Activated naive CD4-positive, alpha-beta T cell (primary cell): ENCODE measurements around the gene SLC38A3.
"Not testable (repeated sequence)": the region's sequence is repeated elsewhere in the genome, so short reads cannot be mapped to it uniquely, and the experiment has no call there.

Experiments
- DNase-seq, 4 experiments: peaks; one replicate each; lab custom pipeline; 2025; lab: John Stamatoyannopoulos, UW

Gene SLC38A3

DNA sequence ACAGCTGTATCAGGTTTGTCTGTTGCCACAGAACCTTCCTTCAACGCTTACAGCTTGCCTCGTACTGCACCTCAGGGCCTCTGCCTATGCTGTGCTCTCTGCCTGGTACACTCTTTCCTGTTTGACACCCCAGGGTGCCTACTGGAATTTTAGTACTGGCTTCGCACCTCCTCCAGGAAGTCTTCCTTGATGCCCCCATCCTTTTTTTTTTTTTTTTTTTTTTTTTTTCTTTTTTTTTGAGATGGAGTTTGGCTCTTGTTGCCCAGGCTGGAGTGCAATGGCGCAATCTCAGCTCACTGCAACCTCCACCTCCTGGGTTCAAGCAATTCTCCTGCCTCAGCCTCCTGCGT is 6.3 kb downstream of the SLC38A3 start:
- DNase-seq: not testable (repeated sequence)

DNA sequence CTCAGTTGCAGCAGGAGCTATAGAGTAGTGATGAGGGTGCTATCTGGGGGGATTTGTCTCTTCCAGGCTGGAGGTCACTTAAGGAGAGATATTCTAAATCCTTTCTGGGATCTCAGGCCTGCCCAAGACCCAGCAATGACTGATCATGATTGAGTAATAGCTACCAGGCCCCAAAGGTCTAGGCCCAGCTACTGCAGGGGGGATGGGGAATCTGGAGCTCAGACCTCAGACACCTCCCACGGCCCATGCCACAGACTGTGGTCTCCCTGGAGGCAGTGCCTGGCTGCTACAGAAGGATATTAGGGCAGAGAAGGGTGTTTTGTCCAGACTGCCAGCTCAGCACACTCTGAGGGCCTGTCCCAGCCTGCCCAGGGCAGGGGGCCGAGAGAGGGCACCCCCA is 6.9 kb downstream of the SLC38A3 start:
- DNase-seq: no peak

DNA sequence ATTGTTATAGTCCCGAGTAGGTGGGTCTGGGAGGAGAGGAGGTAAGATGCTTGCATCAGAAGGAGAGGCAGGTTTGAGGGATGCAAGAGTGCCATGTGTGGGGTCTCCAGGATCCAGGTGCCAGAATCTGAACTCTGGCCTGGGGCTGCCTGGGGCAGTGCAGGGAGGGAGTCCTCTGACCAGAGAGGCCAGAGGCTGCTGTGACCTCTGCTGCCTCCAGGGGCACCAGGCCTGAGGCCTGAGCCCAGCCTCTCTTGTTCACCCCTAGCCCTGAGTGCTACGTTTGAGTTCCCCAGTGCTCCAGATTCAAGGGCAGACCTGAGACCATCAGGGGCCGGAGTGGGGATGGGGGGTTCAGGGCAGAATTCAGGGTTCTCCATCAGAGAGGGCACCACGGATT is 7.4 kb downstream of the SLC38A3 start:
- DNase-seq: no peak

DNA sequence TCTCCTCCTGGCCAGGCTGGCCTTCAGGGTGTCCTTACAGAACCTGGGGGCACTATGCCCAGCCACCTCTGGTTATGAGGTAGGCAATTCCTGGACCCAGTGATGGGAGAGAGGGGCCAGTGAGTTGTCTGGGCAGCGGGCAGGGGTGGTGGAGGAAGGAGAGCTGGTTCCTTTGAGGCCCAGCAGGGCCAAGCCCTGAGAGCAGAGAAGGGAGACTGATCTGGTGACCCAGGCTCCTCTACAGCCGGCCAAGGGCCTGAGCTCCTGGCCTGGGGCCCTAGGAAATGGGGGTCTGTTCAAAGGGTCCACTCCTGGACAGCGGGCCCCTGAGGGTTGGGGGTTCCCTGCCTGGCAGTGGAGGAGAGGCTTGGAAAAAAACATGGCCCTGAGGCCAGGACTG is 7.9 kb downstream of the SLC38A3 start:
- no peak for DNase-seq

DNA sequence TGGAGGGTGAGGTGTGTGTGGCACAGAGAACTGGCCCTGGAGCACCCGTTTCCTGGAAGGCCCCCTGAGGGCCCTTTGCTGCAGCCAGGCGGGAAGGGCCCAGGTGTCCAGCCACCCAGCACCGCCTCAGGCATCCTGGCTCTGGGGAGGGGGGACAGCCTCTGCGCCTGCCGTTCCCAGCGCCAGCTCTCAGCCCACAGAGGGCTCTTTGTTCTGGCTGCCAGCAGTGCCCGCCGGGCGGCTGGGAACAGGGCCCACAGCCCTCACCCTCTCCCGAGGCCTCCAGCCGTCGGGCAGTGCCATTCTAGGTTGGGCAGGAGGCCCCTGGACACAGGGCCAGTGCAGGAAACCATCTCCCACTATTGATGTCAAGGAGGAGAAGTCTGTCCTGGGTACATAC is 8.3 kb downstream of the SLC38A3 start:
- no peak for DNase-seq

DNA sequence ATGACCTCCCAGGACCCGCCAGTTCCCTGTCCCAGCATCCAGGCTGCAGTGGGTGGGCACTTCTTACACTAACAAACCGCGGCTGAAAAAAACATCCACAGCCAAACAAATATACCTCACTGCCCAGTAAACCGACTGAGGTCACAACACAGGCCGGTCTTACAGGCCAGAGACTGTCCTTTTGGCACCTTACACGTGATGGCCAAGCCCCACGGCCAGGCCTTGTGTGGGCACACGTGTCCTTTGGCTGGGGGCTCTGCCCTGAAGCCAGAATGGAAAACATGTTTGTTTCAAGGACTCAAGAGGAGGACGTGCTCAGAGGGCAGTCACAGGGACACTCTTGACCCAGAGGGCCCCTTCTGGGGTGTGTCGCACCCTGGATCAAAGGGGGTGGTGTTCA is 9.8 kb downstream of the SLC38A3 start:
- DNase-seq: no peak

DNA sequence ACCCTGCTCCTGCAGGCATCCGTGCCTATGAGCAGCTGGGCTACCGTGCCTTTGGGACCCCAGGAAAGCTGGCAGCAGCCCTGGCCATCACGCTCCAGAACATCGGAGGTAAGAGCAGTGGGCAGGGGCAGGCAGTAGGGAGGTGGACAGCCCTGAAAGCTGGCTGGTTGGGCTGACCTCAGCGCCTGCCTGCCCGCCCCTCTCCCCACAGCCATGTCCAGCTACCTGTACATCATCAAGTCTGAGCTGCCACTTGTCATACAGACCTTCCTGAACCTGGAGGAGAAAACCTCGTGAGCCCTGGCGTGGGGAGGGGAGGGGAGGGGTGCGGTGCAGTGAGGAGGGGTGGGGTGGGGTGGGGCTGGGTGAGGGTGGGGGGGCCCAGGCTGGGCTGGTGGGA is 10.5 kb downstream of the SLC38A3 start:
- DNase-seq: no peak

DNA sequence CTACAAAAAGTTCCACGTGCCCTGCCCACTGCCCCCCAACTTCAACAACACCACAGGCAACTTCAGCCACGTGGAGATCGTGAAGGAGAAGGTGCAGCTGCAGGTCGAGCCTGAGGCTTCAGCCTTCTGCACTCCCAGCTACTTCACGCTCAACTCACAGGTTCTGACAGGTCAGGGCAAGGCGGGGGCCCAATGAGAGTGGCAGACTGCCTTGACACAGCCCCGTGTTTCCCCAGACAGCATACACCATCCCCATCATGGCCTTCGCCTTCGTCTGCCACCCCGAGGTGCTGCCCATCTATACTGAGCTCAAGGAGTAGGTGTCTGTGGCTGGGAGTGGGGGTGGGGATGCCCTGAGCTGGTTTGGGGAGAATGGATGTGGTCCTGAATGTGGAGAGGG is 12.6 kb downstream of the SLC38A3 start:
- DNase-seq: no peak

DNA sequence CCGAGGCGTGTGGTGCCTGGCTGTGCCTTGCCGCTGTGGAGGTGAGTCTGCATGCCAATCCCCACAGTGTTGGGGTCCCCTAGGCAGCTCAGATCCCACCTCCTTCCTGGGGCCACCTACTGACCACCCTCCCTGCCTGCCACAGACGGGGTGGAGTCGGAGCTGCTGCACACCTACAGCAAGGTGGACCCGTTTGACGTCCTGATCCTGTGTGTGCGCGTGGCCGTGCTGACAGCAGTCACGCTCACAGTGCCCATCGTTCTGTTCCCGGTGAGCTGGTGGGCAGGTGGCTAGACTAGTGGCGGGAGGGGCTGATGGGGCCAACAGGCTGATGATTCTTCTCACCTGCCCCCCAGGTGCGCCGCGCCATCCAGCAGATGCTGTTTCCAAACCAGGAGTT is 13.4 kb downstream of the SLC38A3 start:
- no peak for DNase-seq

DNA sequence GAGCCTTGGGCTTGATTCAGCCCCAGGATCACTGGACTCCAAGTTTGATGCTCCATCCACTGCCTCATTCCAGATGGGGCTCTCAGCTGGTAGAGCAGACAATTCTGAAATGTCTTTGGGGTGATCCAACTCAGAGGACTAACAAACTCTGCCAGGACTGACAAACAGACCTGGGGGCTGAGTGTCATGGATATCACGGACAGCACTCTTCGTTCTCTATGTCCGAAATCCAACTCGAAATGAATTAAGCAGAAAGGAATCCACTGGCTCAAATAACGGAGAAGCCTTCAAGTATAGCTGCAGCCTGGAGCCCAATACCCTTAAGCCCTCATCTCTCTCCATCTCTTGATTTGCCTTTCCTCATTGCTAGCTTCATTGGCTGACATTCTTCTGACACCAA is 14.2 kb downstream of the SLC38A3 start:
- DNase-seq: no peak

DNA sequence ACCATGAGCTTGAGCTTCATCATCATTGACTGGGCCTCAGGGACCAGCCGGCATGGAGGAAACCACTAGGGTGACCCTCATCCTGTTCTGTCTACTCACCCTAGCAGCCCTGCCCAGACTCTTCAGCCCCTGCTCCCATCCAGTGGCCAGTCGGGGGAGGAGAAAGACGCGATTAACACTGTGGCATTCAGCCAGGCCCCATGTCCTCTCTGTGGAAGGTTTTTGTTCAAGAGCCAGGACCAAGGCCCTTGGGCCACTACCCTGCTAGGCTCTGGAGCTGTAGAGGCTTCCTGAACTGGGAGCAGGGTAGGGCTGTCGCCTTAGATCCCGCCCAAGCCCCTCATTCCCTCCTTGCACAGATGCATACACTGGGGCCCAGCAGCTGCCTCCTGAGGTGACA is 15.0 kb downstream of the SLC38A3 start:
- DNase-seq: no peak

DNA sequence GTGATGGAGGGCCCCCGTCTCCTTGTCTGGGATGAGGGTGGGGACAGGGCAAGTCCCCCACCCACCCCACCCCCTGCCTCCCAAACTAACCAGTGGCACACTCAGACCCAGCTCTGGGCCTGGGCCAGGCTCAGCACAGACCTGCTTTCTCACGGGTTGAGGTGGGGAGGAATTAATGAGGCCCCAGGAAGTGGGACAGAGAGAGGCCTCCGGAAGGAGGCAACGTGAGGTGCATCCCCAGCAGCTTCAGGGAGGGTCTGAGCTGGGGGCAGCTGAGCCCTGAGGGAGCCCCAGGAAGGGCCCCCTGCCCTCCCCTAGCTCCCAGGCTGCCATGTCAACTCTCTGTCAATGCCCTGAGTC is 16.0 kb downstream of the SLC38A3 start:
- no peak for DNase-seq

DNA sequence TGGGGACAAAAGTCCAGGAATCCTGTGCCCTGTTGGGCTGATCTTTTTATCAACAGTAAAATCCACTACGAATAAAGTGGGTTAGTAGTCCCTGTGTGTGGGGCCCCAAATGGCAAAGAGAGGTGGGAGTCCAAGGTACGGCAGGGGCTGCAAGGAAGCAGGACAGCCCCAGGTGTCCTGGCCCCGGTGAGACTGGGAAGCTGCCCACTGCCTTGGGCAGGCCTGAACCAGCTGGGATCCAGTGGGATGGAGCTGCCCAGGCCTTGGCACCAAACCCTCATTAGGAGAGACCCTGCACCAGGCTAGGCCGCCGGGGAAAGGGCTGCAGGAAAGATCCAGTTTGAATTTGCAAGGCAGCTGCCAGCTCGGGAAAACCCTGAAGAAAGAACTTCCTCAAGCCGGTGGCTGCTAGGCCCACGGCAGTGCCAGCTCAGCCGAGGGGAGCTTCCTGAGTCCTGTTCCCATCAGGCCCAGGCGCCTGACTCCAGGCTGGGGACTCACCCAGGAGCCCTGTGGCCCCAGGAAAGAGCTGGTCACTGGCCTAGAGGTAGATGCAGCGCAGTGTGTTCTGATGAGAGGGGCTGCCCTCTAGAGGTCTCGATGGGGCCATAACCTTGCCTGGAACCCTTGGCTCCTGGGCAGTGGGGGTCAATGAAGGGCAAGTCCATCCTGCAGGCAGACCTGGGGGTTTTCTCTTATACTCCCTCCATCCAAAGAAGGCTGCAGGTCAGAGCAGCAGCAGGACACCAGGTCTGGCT is 16.5 kb downstream of the SLC38A3 start:
- DNase-seq: no peak

DNA sequence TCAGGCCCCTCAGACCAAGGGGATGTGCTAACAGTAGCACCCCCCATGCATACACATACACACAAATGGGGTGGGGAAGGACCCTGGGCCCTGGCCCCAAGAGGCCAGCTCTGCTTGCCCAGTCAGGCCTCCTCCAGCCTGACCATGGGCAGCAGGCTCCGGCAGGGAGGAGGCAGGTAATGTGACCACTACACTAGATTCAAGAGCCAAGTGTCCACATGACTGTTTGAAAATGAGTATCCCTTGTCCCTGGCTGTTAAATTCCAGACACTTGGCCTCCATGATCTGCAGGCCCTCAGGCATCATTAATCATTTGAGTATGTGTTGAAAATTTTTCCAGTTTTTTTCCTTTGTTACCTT is 17.1 kb downstream of the SLC38A3 start:
- DNase-seq: no peak

DNA sequence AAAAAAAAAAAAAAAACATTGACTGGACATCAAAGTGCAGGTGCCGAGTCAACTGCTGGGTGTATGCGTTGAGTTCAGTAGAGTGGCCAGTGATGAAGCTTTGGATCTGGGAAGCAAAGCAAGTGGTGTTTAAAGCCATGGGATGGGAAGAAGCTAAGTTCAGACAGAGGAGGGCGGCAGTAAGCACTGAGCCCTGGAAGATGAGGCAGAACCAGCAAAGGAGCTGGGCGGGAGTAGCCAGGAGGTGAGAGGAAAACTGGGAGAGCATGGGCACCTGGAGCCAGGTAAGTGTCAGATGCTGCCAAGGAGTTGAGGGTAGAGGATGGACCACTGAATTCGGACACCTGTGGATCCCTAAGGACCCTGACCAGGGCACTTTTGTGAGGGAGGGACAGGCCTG is 19.6 kb downstream of the SLC38A3 start:
- no peak for DNase-seq

DNA sequence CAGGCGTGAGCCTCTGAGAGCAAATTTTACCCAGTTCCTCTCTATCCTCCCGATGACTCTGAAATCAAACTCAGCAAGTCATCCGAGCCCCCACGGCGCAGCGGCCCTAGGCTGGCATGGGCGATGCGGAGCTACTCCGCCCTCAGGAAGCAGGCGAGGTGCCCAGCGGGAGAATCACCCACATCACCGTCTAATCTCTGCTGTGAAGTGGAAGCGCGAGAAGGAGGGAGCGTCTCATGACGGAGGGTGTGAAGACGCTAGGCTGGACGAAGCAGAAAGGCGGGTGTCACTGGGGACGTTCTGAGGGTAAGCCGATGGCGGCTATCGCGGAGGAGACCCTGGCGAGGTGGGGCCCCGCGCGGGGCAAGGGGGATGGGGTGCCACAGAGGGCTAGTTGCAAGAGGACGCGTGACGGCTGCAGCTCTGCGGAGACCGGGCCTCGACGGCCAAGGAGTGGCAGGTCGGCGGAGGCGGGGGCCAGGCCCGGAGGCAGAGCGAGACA is 21.9 kb downstream of the SLC38A3 start:
- peak in 3 of 4 experiments; percentile 37 to 45 (median 42) for DNase-seq

DNA sequence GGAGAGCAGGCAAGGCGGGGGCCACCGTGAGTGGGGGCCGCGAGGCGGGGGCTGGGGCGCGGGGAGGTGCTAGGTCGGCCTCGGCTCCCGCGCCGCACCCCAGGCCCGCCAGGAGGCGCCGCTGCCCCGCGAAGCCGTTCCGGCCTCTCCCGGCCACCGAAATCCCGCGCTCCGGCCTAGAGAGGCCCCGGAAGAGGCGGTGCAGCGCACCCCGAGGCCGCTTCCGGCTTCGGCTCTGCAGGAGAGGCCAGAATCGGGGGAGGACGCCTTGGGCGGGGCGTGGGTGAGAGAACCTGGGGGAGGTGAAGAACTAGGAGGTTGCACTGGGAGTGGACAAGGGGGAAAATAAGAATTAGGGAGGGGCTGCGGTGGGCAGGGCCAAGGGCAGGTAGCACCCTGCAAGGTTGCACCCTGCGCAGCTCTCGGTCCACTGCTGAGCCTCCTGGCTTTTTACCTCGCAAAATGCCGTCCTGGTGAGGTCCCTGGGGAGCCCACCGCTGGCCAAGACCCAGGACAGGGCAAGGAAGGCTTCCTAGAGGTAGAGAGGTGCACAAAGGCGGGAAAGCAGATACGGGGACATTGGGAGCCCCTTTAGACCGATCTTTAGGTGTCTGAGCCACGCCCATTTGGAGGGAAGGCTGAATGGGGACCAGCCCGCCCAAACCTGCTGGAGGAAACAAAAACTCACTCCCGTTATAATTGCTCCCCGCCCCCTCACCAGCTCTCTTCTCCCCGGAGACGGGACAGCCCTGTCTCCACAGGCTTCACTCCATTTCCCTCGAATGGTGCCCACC is 22.5 kb downstream of the SLC38A3 start:
- peak; percentile 61 to 92 (median 72) for DNase-seq

DNA sequence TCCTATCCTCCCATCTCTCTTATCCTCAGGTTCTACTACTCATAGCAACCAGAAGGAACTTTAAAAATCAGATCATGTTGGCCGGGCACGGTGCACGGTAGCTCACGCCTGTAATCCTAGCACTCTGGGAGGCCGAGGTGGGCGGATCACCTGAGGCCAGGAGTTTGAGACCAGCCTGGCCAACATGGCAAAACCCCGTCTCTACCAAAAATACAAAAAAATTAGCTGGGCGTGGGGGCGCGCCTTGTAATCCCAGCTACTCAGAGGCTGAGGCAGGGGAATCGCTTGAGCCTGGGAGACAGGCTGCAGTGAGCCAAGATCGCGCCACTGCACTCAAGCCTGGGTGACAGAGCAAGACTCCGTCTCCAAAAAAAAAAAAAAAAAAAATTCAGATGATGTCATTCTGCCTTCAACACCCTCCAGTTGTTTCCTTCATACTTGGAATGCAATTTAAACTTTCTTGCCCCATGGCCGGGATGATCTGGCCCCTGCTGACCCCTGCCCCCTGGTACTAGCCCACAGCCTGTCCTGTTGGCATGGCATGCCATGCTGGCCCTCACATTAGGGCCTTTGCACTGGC is 23.2 kb downstream of the SLC38A3 start:
- not testable (repeated sequence) for DNase-seq

DNA sequence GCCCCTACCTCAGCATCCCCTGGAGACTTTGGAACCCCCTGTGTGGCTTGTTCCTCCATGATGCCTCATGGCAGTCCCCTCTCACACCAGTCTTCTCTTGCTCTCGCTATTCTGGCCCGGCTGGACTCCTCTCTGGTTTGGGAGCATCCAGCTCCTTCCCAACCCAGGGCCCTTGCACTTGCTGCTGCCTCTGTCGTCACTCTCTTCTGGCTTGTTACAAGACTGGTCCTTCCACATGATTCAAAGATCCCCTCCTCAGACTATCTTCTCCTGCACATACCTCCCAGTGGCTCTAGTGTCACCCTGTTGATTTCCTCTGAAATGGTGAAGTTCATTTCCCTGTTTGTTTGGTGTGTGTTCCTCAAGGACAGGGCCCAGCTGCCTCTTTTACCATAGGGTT is 24.4 kb downstream of the SLC38A3 start:
- no peak for DNase-seq

DNA sequence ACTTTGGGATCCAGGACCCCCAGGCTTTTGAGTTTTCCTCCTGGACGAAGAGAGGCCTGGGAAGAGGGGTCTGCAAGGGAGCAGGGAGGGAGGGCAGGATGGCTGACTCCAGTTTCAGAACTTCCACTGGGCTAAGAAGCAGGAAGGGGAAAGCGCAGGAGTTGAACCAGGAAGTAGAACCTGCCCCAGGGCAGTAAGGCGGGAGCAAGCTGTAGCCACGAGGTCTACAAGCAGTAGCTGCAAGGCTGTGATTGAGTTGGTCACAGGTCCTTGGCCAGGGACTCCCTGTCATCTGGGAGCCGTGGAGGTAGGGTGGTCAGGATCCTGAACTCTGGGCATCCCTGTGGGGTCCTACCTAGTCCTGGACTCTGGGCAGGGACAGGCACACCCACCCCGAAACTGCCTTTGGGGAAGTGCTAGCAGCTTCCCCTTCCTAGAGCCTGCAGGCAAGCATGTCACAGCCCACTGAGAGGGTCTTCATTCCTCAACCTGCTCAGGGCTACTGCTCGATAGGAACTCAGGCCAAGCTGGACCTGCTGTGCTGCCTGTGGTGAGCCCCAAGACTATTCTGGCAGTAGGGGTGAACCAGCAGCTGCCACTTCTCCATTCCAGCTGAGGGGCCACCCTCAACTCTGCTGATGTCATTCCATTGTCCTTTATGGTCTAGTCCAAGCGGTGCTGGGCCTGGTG is 25.2 kb downstream of the SLC38A3 start:
- no peak for DNase-seq

DNA sequence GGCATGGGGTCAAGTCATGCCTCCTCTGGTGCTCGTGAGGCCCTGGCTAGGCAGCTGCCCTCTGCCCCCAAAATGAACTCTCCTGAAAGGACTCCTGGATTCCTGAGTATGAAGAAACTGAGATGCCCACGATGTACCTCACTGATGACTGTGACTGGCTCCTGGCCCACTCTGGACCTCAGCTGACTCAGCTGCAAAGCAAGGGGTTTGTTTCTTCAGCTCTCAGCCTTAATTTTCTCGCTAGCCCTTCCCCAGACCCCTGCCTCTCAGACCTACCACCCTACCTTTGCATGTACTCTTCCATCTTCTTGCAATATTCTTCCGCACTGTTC is 25.7 kb downstream of the SLC38A3 start:
- DNase-seq: no peak

DNA sequence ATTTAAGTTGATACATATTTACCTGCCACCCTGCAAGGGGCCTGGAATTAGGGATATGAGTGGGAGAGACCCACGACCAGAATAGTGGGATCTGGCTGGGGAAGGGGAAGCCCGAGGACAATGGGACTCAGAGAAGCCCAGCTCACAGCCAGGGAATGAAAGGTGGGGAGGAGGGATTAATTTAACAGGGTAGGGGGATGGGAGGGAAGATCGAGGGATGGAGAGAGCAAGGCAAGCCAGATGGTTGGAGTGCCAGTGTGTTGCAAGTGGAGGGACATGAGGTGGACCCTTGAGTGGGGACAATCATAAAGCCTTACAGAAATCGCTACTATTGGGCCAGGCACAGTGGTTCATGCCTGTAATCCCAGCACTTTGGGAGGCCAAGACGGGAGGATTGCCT is 26.5 kb downstream of the SLC38A3 start:
- no peak for DNase-seq

DNA sequence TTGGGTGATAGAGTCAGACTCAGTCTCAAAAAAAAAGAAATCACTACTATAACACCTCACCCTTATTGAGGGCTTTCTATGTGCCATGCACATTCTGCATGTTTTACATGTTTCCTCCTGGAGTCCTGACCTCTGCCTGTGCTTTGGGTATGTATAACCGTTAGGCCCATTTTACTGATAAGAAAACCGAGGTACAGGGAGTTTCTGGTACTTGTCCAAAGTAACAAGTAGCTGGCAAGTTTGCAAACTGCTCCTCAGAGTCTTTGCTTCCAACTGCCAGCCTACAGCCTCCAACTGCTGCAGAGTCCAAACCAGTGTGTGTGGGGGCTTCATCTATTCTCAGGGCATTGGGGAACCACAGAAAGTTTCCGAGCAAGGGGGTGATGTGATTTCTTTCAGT is 27.2 kb downstream of the SLC38A3 start:
- DNase-seq: no peak
